HCT116 (cell line): ENCODE data around the gene VWA5A. TPM values are rescaled to one million over a fixed set of nuclear protein-coding genes. Genes with fewer than 3 reads are reported as not detected.

ENCODE experiments used
- ATAC-seq: fragments of 200-7000 bp; cut with Tn5 transposase; 2 replicates; pipeline ENCODE4 v1.9.1; 2020; ENCODE audit warnings: mild to moderate bottlenecking, moderate library complexity
- BruUV-seq: library from RNA; stranded (reverse); fragments of 400-500 nt; replicated peaks from 2 replicates; lab custom pipeline; 2021; lab: Mats Ljungman, UMichigan
- CTCF ChIA-PET: fragments of 300-600 bp; sonication (Branson Sonifier 250); formaldehyde crosslinking; loops from one replicate; lab custom pipeline; 2021; ENCODE audit warnings: antibody characterized with exemption; lab: Charles Lee
- POLR2A ChIA-PET: fragments of 300-600, 350-600 bp; sonication (Branson Sonifier 250); formaldehyde crosslinking; loops from one replicate; lab custom pipeline; 2021; ENCODE audit warnings: antibody characterized with exemption; lab: Charles Lee
- RAD21 ChIA-PET, 2 experiments: fragments of 300-600 bp; sonication (Branson Sonifier 250); formaldehyde crosslinking; loops; one replicate each; lab custom pipeline; 2023; ENCODE audit warnings: low total read pairs in 2 of 2; ENCODE audit not compliant: uncharacterized antibody in 2 of 2, unreplicated experiment in 2 of 2, low non-redundant PET in 1 of 2; lab: Charles Lee
- DNase-seq: peaks from one replicate; pipeline ENCODE4 v3.0.0-alpha.2; 2010; ENCODE audit warnings: low read depth, low spot score
- H2AFZ ChIP-seq: fragments of 200-600 bp; shearing (Covaris generic), sonication (generic); 2 replicates; pipeline ENCODE4 v1.6.1; 2017; ENCODE audit warnings: low read depth, mixed run types, mixed read lengths, antibody characterized with exemption, low read length; ENCODE audit not compliant: poor library complexity, severe bottlenecking
- H3K27ac ChIP-seq: 2 replicates; pipeline ENCODE4 v1.5.1; 2012; ENCODE audit warnings: low read depth, low read length
- H3K27me3 ChIP-seq: fragments of 200-600 bp; sonication (generic); 2 replicates; pipeline ENCODE4 v1.6.1; 2016; ENCODE audit warnings: mixed run types, low read length, mixed read lengths; ENCODE audit not compliant: insufficient read depth
- H3K36me3 ChIP-seq, 2 experiments: fragments of 200-500 bp in 1 of 2; fragments of 200-600 bp in 1 of 2; sonication (Bioruptor generic) in 1 of 2; sonication (generic) in 1 of 2; 2 replicates each; pipeline versions ENCODE4 v1.5.1 to v1.6.1; 2014 to 2016; ENCODE audit warnings: low read length in 2 of 2, inconsistent platforms in 1 of 2, mixed read lengths in 1 of 2, mixed run types in 1 of 2; ENCODE audit not compliant: insufficient read depth in 2 of 2, control insufficient read depth in 1 of 2
- H3K4me1 ChIP-seq, 2 experiments: fragments of 200-600 bp in 1 of 2; sonication (generic) in 1 of 2; 2 replicates each; pipeline versions ENCODE4 v1.5.1 to v1.6.1; 2012 to 2017; ENCODE audit warnings: low read length in 2 of 2, inconsistent platforms in 1 of 2, mild to moderate bottlenecking in 1 of 2, mixed read lengths in 1 of 2, mixed run types in 1 of 2, moderate library complexity in 1 of 2; ENCODE audit not compliant: insufficient read depth in 2 of 2, control insufficient read depth in 1 of 2
- H3K4me2 ChIP-seq: fragments of 200-600 bp; sonication (generic); 2 replicates; pipeline ENCODE4 v1.6.1; 2017; ENCODE audit warnings: mixed run types, low read length, mixed read lengths
- H3K4me3 ChIP-seq, 2 experiments: fragments of 200-600 bp in 1 of 2; sonication (generic) in 1 of 2; replicated peaks in 1 of 2; 2 replicates each; pipeline ENCODE4 v1.5.1; 2011 to 2016; ENCODE audit warnings: low read length in 2 of 2, control low read depth in 1 of 2, low read depth in 1 of 2, mild to moderate bottlenecking in 1 of 2, mixed read lengths in 1 of 2, mixed run types in 1 of 2
- H3K79me2 ChIP-seq: fragments of 200-600 bp; sonication (generic); 2 replicates; pipeline ENCODE4 v1.6.1; 2017; ENCODE audit warnings: mild to moderate bottlenecking, mixed run types, low read length, moderate library complexity, mixed read lengths; ENCODE audit not compliant: insufficient read depth
- H3K9ac ChIP-seq: fragments of 200-600 bp; sonication (generic); 2 replicates; pipeline ENCODE4 v1.6.1; 2016; ENCODE audit warnings: low read length, mixed read lengths
- H3K9me2 ChIP-seq: fragments of 200-600 bp; sonication (generic), shearing (Covaris generic); 2 replicates; pipeline ENCODE4 v1.6.1; 2017; ENCODE audit warnings: mixed run types, mild to moderate bottlenecking, moderate library complexity; ENCODE audit not compliant: insufficient read depth
- H3K9me3 ChIP-seq, 2 experiments: fragments of 200-500 bp in 1 of 2; fragments of 200-600 bp in 1 of 2; sonication (Bioruptor generic) in 1 of 2; sonication (generic) in 1 of 2; 2 replicates each; pipeline ENCODE4 v1.6.1; 2014 to 2017; ENCODE audit warnings: low read length in 2 of 2, mixed read lengths in 2 of 2, inconsistent platforms in 1 of 2, low read depth in 1 of 2, mild to moderate bottlenecking in 1 of 2, mixed run types in 1 of 2, moderate library complexity in 1 of 2; ENCODE audit not compliant: control insufficient read depth in 1 of 2, insufficient read depth in 1 of 2
- H4K20me1 ChIP-seq: fragments of 200-600 bp; sonication (generic), shearing (Covaris generic); 2 replicates; pipeline ENCODE4 v1.6.1; 2017; ENCODE audit warnings: mixed run types, mild to moderate bottlenecking, moderate library complexity; ENCODE audit not compliant: insufficient read depth
- CBX3 ChIP-seq: IDR thresholded peaks from 2 replicates; pipeline ENCODE4 v1.6.1; 2012; ENCODE audit warnings: low read depth
- ELF1 ChIP-seq: IDR thresholded peaks from 2 replicates; pipeline ENCODE4 v1.6.1; 2012; ENCODE audit warnings: low read depth, borderline replicate concordance
- EZH2phosphoT487 ChIP-seq: fragments of 200-600 bp; IDR thresholded peaks from 2 replicates; pipeline ENCODE4 v1.6.1; 2018; ENCODE audit warnings: antibody characterized with exemption, borderline replicate concordance
- FOSL1 ChIP-seq: IDR thresholded peaks from 2 replicates; pipeline ENCODE4 v1.6.1; 2012; ENCODE audit warnings: low read depth
- JUND ChIP-seq: IDR thresholded peaks from 2 replicates; pipeline ENCODE4 v1.6.1; 2012
- MAX ChIP-seq: IDR thresholded peaks from 2 replicates; pipeline ENCODE4 v1.6.1; 2012
- POLR2A ChIP-seq: IDR thresholded peaks from 2 replicates; pipeline ENCODE4 v1.7.0; 2011; ENCODE audit warnings: borderline replicate concordance; ENCODE audit not compliant: insufficient read depth, insufficient read length; ENCODE audit errors: extremely low read depth
- RAD21 ChIP-seq: IDR thresholded peaks from 2 replicates; pipeline ENCODE4 v1.6.1; 2012; ENCODE audit warnings: low read depth, mild to moderate bottlenecking
- SP1 ChIP-seq: IDR thresholded peaks from 2 replicates; pipeline ENCODE4 v1.6.1; 2012; ENCODE audit warnings: low read depth
- YY1 ChIP-seq: IDR thresholded peaks from 2 replicates; pipeline ENCODE4 v1.6.1; 2011; ENCODE audit warnings: low read length, low read depth, moderate library complexity, mild to moderate bottlenecking; ENCODE audit not compliant: insufficient replicate concordance; ENCODE audit errors: extremely low read depth
- ZBTB33 ChIP-seq: IDR thresholded peaks from 2 replicates; pipeline ENCODE4 v1.6.1; 2011; ENCODE audit warnings: mild to moderate bottlenecking, low read length, moderate library complexity; ENCODE audit not compliant: insufficient replicate concordance; ENCODE audit errors: extremely low read depth
- ZNF274 ChIP-seq: fragments of 200-500 bp; sonication (Bioruptor generic); IDR thresholded peaks from 2 replicates; pipeline ENCODE4 v1.6.1; 2014; ENCODE audit warnings: mild to moderate bottlenecking, low read depth, low read length, inconsistent platforms
- intact Hi-C: fragments of 100-400 bp; cut with micrococcal nuclease; formaldehyde crosslinking; loops from 2 replicates; pipeline ENCODE4 v1.10.0; 2022
- total RNA-seq: library from RNA; stranded (reverse); gene quantifications from one replicate; pipeline ENCODE4 v1.2.1, GENCODE V29; 2021; ENCODE audit not compliant: unreplicated experiment
- TF ChIP-seq, protein P1 (sequence below): IDR thresholded peaks from 2 replicates; pipeline ENCODE4 v1.6.1; 2012

Gene VWA5A
- total RNA-seq, 1 experiment from 2014 or later: 5.0 TPM

GRCh38 chr11:124079631-124080326 lies 35.5 kb upstream of the VWA5A start:
- no peak overlapping the region for H3K27ac ChIP-seq

More at GRCh38 chr11:124079631-124080326, 35.5 kb upstream of the VWA5A start:
- DNase-seq (no peak), ATAC-seq (no peak)
- H4K20me1 ChIP-seq: peaks cover 4% of the 10 kb centered on the region; the same call in 1 of the 2 replicates
- no peaks in the 10 kb centered on the region for H3K9me3 ChIP-seq
- H3K4me3 ChIP-seq: no peak overlapping the region
- ChIA-PET RAD21 (no interaction called here), CTCF (interaction anchor here (0.6 to 2.0 kb wide), 2 partner anchors 8 to 27 kb away, joined by 3 to 10 read pairs; no protein-coding TSS in a partner anchor), POLR2A (no interaction called here)
- no peaks in the 10 kb centered on the region for H3K4me1 ChIP-seq
- no peaks in the 10 kb centered on the region for H3K9me2 ChIP-seq
- no peak overlapping the region for H2AFZ ChIP-seq
- H3K4me2 ChIP-seq: no peak overlapping the region
- intact Hi-C loops: no loop called here
- H3K27me3 ChIP-seq: peaks cover 56% of the 10 kb centered on the region
- H3K9ac ChIP-seq: no peak overlapping the region
- no peaks in the 10 kb centered on the region for H3K36me3 ChIP-seq
- H3K79me2 ChIP-seq: no peaks in the 10 kb centered on the region
- BruUV-seq: no TSS peak
- TF ChIP-seq EZH2phosphoT487 (no peak), JUND (no peak), ELF1 (no peak), RAD21 (no peak), CBX3 (no peak), POLR2A (no peak), YY1 (no peak), FOSL1 (no peak), MAX (no peak), ZBTB33 (no peak), SP1 (no peak), ZNF274 (no peak)
- TF ChIP-seq, protein P1, sequence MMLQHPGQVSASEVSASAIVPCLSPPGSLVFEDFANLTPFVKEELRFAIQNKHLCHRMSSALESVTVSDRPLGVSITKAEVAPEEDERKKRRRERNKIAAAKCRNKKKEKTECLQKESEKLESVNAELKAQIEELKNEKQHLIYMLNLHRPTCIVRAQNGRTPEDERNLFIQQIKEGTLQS: no peak
